MM.1S (cell line): Measurements from ENCODE around the gene SLC26A4.

ENCODE experiments used
- DNase-seq: peaks from one replicate; pipeline ENCODE4 v3.0.0-alpha.2; 2015
- H2AFZ ChIP-seq: fragments of 300-600 bp; sonication (generic); 2 replicates; pipeline ENCODE4 v1.6.0; 2016; ENCODE audit warnings: antibody characterized with exemption, low read length
- H3F3A ChIP-seq: fragments of 300-600 bp; sonication (generic); 2 replicates; pipeline ENCODE4 v1.6.1; 2016; ENCODE audit warnings: mild to moderate bottlenecking, antibody characterized with exemption, low read length, moderate library complexity, mixed read lengths; ENCODE audit not compliant: insufficient read depth
- H3K27ac ChIP-seq: fragments of 300-600 bp; sonication (generic); 2 replicates; pipeline ENCODE4 v1.5.1; 2016; ENCODE audit warnings: mild to moderate bottlenecking, low read length
- H3K27me3 ChIP-seq: fragments of 300-600 bp; sonication (generic); replicated peaks from 2 replicates; pipeline ENCODE4 v1.6.0; 2016; ENCODE audit warnings: low read length; ENCODE audit not compliant: insufficient read depth
- H3K36me3 ChIP-seq: fragments of 300-600 bp; sonication (generic); replicated peaks from 2 replicates; pipeline ENCODE4 v1.6.1; 2016; ENCODE audit warnings: mild to moderate bottlenecking, low read length, mixed read lengths; ENCODE audit not compliant: insufficient read depth
- H3K4me1 ChIP-seq: fragments of 300-600 bp; sonication (generic); 2 replicates; pipeline ENCODE4 v1.6.1; 2016; ENCODE audit warnings: low read length, mixed read lengths
- H3K4me2 ChIP-seq: fragments of 300-600 bp; sonication (generic); 2 replicates; pipeline ENCODE4 v1.6.0; 2016; ENCODE audit warnings: low read depth, low read length
- H3K4me3 ChIP-seq: fragments of 300-600 bp; sonication (generic); 2 replicates; pipeline ENCODE4 v1.5.1; 2016; ENCODE audit warnings: low read length, mixed read lengths
- H3K79me2 ChIP-seq: fragments of 300-600 bp; sonication (generic); 2 replicates; pipeline ENCODE4 v1.6.1; 2016; ENCODE audit warnings: mixed run types, low read length, mixed read lengths
- H3K9ac ChIP-seq: fragments of 300-600 bp; sonication (generic); 2 replicates; pipeline ENCODE4 v1.6.1; 2016; ENCODE audit warnings: low read length, mixed read lengths
- H3K9me2 ChIP-seq: fragments of 300-600 bp; sonication (generic); replicated peaks from 2 replicates; pipeline ENCODE4 v1.6.1; 2016; ENCODE audit warnings: mild to moderate bottlenecking, low read length, mixed read lengths; ENCODE audit not compliant: insufficient read depth
- H3K9me3 ChIP-seq: fragments of 300-600 bp; sonication (generic); replicated peaks from 2 replicates; pipeline ENCODE4 v1.6.1; 2016; ENCODE audit warnings: mild to moderate bottlenecking, low read length, mixed read lengths; ENCODE audit not compliant: insufficient read depth
- H4K20me1 ChIP-seq: fragments of 300-600 bp; sonication (generic); 2 replicates; pipeline ENCODE4 v1.6.1; 2016; ENCODE audit warnings: mild to moderate bottlenecking, low read length, moderate library complexity, mixed read lengths; ENCODE audit not compliant: insufficient read depth
- CTCF ChIP-seq: fragments of 300-600 bp; sonication (generic); IDR thresholded peaks from 2 replicates; pipeline ENCODE4 v1.5.1; 2016; ENCODE audit warnings: antibody characterized with exemption, low read length, mixed read lengths
- EZH2 ChIP-seq: fragments of 300-600 bp; sonication (generic); optimal IDR thresholded peaks from 2 replicates; pipeline ENCODE3; 2017; ENCODE audit warnings: low read depth, mild to moderate bottlenecking, antibody characterized with exemption, low read length, mixed read lengths
- EZH2phosphoT487 ChIP-seq: fragments of 300-600 bp; sonication (generic); IDR thresholded peaks from 2 replicates; pipeline ENCODE4 v1.6.1; 2018; ENCODE audit warnings: antibody characterized with exemption, low read length

The SLC26A4 gene

GRCh38 chr7:107718456-107719193 lies 58.0 kb downstream of the SLC26A4 start:
- Histone ChIP-seq H3K9me3 (no peaks in the 10 kb centered on the region), H2AFZ (no peak overlapping the region), H3K4me2 (no peak overlapping the region), H3K36me3 (no peaks in the 10 kb centered on the region), H3F3A (no peaks in the 10 kb centered on the region), H3K9ac (no peak overlapping the region), H3K27ac (no peak overlapping the region), H3K4me1 (no peaks in the 10 kb centered on the region), H3K79me2 (no peaks in the 10 kb centered on the region), H4K20me1 (no peaks in the 10 kb centered on the region), H3K27me3 (no peaks in the 10 kb centered on the region), H3K4me3 (no peak overlapping the region), H3K9me2 (no peaks in the 10 kb centered on the region)
- no peak for DNase-seq
- TF ChIP-seq EZH2phosphoT487 (no peak), CTCF (no peak), EZH2 (no peak)

- Histone ChIP-seq H3K79me2 (no peaks in the 10 kb centered on the region), H3F3A (no peaks in the 10 kb centered on the region), H2AFZ (no peak overlapping the region), H3K27ac (no peak overlapping the region), H3K9me3 (no peaks in the 10 kb centered on the region), H3K4me1 (no peaks in the 10 kb centered on the region), H4K20me1 (no peaks in the 10 kb centered on the region), H3K9ac (no peak overlapping the region), H3K36me3 (no peaks in the 10 kb centered on the region), H3K27me3 (no peaks in the 10 kb centered on the region), H3K9me2 (no peaks in the 10 kb centered on the region), H3K4me2 (no peak overlapping the region), H3K4me3 (no peak overlapping the region)
- TF ChIP-seq EZH2 (no peak), CTCF (no peak), EZH2phosphoT487 (no peak)
- DNase-seq: no peak
Measured at GRCh38 chr7:107721286-107721685, 60.7 kb downstream of the SLC26A4 start.

GRCh38 chr7:107723255-107723654 lies 62.6 kb downstream of the SLC26A4 start:
- Histone ChIP-seq H3K27me3 (no peaks in the 10 kb centered on the region), H3K9me3 (no peaks in the 10 kb centered on the region), H3K4me2 (no peak overlapping the region), H3K27ac (no peak overlapping the region), H3K9ac (no peak overlapping the region), H3K36me3 (no peaks in the 10 kb centered on the region), H4K20me1 (no peaks in the 10 kb centered on the region), H3K9me2 (no peaks in the 10 kb centered on the region), H3K4me3 (no peak overlapping the region), H3K79me2 (no peaks in the 10 kb centered on the region), H2AFZ (no peak overlapping the region), H3F3A (no peaks in the 10 kb centered on the region), H3K4me1 (no peaks in the 10 kb centered on the region)
- no peak for TF ChIP-seq EZH2
- TF ChIP-seq CTCF: no peak
- TF ChIP-seq EZH2phosphoT487: no peak
- DNase-seq: no peak
